ENCODE results near the gene ZBTB47.

GRCh38 chr3:42707620-42708355 lies 54.3 kb downstream of the ZBTB47 start:
- TF ChIP-seq CTCF (IDR thresholded peaks at IDR 0.05; ENCODE audit: borderline replicate concordance, extremely low read depth, low read length, poor library complexity, severe bottlenecking), result no peak
- no peak for TF ChIP-seq EZH2 (IDR thresholded peaks at IDR 0.05; ENCODE audit: borderline replicate concordance, low read depth, low read length, severe bottlenecking)

All from DND-41 (cell line).